SKM-1 treated with dmso at 0.1 percent for 144 hours (cell line): ENCODE data around the gene CALR3.
A peak's percentile ranks its signal among the peaks of the same experiment; 100 is the strongest.
"Not testable (repeated sequence)": the region's sequence is repeated elsewhere in the genome, so short reads cannot be mapped to it uniquely, and the experiment has no call there.

Experiments used
- DNase-seq: peaks from one replicate; lab custom pipeline; 2025; ENCODE audit not compliant: unreplicated experiment; lab: John Stamatoyannopoulos, UW

CALR3 gene

DNA sequence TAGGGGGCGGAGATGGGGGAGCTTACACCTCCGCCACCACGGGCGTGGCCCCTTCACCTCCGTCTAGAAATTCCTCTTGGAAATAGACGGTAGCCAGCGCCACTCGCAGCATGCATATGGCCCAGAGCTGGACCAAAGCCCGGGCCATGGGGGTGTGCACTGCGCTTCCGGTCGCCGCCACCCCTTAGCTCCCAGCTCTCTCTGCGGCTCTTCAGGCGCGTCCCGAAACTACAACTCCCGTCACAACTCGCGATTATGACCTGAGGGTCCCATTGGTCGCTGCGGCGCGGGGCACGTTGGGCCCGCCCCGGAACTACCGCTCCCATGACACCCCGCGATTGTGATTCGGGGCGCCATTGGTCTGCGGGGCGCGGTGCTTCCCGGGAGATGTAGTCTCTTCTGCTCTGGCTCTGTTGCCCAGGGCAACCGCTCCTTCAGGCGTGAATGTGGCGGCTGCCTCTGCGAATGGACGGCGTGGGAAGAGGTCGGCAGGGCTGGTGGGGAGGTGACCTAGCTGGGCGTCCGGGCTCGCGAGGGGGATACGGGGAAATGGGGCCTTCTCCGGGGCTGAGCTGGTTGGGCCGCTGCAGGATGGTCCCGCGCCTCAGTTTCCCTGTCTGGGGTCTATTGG, at the start of gene CALR3, which contains the start of gene C19orf44:
TSS of gene CALR3 (minus strand) at position 186 of the 631 bp plus-strand sequence. CDS start at position 148, 38 bp downstream.
TSS of gene C19orf44 (plus strand) at position 413 of the 631 bp plus-strand sequence. CDS start 4,399 bp downstream, outside the sequence.
- DNase-seq, result peak; percentile 99

DNA sequence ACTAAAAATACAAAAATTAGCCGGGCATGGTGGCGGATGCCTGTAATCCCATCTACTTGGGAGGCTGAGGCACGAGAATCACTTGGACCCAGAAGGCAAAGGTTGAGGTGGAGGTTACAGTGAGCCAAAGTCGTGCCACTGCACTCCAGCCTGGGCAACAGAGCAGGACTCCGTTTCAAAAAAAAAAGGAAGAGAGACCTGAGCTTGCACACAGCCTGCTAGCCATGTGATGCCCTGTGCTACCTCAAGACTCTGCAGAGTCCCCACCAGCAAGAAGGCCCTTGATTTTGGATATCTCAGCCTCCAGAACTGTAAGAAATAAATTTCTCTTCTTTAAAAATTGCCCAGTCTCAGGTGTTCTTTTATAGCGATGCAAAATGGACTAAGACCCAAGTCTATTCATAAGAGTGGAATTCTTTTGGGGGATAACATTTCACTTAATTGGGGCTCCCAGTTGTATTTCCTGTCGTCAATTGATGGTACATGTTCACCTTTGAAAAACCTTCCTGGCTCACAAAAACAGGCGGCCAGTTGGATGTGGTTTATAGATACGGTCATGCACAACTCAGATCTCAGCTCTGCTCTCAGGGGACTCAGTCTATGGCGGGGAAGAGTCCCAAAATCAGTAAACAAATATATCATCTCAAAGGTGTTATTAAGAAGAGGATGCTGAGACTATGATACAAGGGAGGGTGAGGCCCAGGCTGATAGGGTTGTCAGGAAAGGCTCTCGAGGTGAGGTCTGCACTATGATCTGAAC, 48.7 kb upstream of the CALR3 start:
- no peak for DNase-seq

GRCh38 chr19:16543734-16544133, 47.8 kb upstream of the CALR3 start:
- DNase-seq, result not testable (repeated sequence)

DNA sequence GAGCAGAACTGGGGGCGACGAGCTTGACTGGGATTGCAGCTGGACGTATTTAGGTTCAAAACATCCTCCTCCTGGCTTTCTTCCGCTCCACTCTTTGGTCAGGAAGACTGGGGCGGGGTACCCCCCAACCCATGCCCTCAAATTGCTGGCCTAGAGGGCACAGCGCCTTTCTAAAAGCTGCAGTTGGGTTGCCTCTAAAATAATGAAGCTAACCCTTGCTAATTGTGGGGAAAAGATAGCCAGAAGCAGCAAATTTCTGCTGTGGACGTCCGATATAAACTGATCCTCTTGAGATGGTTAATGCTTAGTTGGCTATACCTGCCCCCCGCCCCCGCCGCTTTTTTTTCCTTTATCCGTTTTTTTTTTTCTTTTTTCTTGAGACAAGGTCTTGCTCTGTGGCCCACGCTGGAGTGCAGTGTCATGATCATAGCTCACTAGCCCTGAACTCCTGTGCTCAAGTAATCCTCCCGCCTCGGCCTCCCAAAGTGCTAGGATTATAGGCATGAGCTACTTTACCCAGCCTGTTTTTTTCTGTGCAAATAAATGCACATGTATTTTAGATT, 47.0 kb upstream of the CALR3 start:
- DNase-seq, result no peak

DNA sequence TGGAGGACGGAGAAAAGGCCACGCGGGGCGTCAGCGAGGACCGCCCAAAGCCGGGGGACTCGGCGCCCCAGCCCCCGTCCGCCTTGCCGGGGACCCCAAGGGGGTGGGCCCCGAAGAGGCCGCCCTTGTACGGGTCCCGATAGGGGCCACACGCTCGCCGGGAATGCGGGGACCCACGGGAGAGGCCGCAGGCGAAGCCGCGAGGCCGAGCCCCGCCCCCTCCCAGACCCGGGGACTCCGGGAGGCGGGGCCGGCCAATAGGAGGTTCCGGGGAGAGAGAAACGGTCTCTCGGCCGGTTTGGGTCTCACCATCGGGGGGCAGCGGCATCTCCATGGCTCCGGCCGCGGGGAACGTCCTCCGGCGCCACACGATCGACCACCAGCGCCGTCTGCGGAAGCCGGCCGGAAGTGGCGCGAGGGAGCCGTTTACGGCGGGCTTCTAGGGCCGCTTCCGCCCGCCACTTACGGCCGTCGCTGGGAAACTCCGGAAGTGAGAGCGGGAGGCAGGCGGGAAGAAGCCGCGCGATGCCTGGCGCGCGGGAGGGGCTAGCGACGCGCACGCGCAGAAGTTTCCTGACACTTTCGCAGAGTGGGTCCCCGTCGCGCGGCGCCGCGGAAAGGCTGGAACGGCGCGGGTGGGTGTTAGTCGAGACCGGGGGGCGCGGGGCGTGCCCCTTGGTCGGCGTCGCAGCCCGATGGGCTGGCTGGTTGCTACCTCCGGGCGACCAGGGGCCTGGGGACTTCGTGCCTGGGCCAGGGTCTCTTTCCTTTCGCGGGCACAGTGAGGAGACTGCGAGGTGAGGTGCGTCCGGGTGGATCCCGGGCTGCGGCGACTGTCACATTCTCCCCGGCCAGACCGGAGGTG, 46.3 kb upstream of the CALR3 start, which contains the start of gene CHERP:
TSS of gene CHERP (minus strand) at position 393 of the 865 bp plus-strand sequence. CDS start at position 334, 59 bp downstream.
- DNase-seq, result peak; percentile 91

- no peak for DNase-seq
These were observed 45.6 kb upstream of the CALR3 start for GRCh38 chr19:16541526-16542044.

DNA sequence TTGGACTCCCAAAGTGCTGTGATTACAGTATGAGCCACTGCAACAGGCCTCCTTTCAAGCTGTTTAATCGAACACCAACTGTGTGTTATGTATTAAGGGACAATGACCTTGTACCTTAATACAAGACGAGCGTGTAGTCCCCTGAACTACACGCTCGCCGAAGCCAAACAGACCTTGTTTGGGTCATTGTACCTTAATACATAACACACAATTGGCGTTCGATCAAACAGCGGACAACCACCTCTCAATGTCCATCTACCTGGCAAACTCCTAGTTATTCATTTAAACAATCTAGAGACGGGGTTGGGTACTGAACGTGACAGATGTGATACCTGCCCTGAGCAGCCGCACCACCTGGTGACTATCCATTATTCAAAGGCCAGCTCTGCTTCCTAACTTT, 45.0 kb upstream of the CALR3 start:
- DNase-seq, result no peak

DNA sequence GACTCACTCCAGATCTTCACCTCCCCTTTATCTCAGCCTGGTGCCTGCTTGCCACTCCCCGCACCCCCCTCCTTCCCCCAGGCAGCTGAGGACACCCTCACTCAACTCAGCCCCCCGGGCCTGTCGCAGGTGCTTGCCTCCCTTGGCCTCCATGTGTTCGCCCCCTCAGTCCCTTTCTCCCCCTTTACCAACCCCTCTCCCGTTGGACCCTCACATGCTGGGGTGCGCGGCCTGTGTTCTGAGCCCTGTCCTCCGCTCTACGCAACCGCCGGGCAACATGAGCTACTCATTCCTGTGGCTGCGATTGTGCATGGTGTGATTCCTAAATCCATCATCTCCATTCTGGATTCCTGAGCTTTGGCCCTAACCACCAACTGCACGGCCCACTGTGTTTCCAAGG, 41.1 kb upstream of the CALR3 start:
- no peak for DNase-seq

- DNase-seq, result no peak
These were observed 40.2 kb upstream of the CALR3 start for GRCh38 chr19:16536130-16536529.

GRCh38 chr19:16535381-16535780, 39.4 kb upstream of the CALR3 start:
- no peak for DNase-seq

- no peak for DNase-seq
These were observed 36.7 kb upstream of the CALR3 start for GRCh38 chr19:16532440-16533234.

DNA sequence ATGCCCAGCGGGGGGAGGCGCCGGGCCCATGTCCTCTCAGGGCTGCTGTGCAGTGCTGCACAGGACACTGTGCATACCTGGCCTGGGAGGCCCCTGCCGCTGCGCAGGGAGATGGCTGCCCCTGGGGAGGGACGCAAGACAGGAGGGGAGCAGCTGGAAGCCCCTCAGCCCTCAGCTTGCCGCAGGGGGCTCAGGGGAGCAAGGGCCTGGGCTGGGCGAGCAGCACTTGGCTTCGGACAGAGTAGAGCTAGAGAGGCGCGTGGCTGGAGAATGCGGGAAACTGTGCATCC, 35.4 kb upstream of the CALR3 start:
- DNase-seq, result no peak

DNA sequence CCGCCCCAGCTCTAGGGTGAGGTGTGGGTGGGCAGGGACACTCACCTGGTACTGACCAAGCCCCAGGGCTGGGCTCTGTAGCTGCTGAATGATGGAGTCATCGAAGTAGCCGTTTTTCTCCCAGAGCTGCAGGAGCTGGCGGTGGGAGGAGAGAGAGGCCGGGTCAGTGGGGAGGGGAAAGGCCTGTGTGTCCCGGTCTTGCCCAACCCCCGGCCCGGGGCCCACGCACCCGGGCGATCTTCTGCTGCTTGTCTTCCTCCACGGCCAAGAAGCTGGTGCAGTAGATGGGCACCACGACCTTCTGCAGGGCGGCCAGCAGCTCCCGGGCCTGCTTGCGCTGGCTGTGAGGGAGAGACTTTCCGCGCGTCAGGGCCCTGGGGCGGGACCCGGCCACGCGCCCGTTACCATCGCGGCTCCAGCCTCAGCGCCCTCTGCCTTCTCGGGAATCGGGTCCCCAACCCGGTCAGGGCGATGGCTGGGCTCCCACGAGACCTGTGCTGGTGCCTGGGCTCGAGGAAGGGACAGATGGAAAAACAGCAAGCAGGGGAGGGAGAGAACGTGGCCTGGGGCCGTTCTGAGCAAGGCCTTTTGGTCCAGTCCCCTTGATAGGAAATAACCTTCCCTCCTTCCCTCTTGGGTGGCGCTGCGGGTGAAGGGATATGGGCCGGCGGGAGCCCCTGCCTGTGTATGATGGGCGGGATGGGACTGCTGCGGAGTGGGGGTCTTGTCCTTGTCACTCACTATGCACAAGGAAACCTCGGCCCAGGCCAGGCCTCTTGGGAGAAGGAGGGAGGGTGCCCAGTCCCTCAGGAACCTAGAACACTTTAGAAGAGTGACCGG, 34.8 kb upstream of the CALR3 start:
- DNase-seq, result no peak

- DNase-seq, result no peak
These were observed 33.6 kb upstream of the CALR3 start for GRCh38 chr19:16529466-16530144.

DNA sequence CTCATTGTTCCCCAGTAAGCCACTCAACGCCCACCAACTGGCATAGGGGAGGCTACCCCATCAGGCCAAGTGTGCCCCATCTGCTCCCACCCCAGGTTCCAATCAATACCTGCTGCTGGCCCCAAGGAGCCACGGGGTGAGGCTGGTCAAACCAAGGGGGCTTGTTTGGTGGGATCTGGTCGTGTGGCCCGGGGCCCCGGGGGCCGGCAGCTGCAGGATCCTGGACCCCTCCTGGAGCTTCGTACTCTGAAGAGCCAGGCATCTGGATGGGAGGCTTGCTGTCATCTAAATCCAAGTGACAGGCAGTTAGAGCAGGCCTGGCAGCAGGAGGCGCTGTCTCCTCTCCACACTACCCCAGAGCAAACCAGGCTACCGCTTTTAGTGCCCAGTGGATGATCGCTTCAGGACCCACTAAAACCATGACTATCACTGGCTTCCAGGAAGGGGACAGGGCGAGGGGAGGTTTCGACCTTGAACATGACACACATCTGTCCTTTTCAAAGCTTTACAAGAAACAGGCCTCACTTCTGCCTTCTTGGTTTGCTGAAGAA, 32.1 kb upstream of the CALR3 start:
- no peak for DNase-seq

DNA sequence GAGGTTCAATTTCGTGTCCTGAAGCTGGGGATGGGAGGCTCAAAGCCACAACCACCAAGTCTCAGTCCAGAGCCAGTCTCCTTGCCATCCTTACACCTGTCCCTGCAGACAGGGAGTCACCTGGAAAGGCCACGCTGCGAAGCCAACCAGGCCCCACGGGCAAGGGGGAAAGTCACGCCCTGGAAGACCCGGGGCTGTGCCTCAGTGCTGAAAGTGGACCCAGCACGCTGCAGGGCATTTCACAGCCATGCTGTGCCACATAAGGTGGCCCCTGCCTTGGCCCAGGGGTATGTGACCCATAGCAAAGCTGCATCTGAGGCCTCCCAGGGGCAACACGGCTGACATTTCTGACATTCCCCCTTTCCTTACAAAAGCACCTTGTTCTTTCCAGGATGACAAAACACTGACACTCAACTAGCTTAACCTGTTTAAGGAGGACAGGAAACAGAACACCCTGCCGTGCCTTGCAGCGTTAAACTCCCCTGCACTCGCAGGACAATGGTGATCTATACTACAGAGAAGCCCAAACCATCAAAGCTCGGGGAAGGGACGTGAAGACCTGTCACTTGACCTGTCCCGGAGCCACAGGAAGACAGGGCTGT, 31.5 kb upstream of the CALR3 start:
- DNase-seq, result no peak

- DNase-seq, result no peak
These were observed 29.9 kb upstream of the CALR3 start for GRCh38 chr19:16525751-16526481.
